Smooth muscle cell (in vitro differentiated cells): ENCODE measurements around the gene GTF3C2. TPM values are rescaled to one million over a fixed set of nuclear protein-coding genes. Genes with fewer than 3 reads are reported as not detected.

Experiments
- DNase-seq: peaks from one replicate; lab custom pipeline; 2025; ENCODE audit not compliant: unreplicated experiment; lab: John Stamatoyannopoulos, UW
- H2AFZ ChIP-seq: fragments of 200-600 bp; sonication (generic); 2 replicates; pipeline ENCODE4 v1.6.0; 2016; ENCODE audit warnings: antibody characterized with exemption, low read depth, mild to moderate bottlenecking
- H3F3A ChIP-seq: fragments of 200-600 bp; sonication (generic); 2 replicates; pipeline ENCODE4 v1.6.0; 2017; ENCODE audit warnings: antibody characterized with exemption, low read depth
- H3K27ac ChIP-seq: fragments of 200-600 bp; sonication (generic); 2 replicates; pipeline ENCODE4 v1.5.1; 2016; ENCODE audit warnings: low read depth, mild to moderate bottlenecking
- H3K27me3 ChIP-seq: fragments of 200-600 bp; sonication (generic); 2 replicates; pipeline ENCODE4 v1.6.1; 2016; ENCODE audit warnings: low read depth, mild to moderate bottlenecking
- H3K36me3 ChIP-seq: fragments of 200-600 bp; sonication (generic); 2 replicates; pipeline ENCODE4 v1.5.1; 2016; ENCODE audit warnings: low read depth
- H3K4me1 ChIP-seq: fragments of 200-600 bp; sonication (generic); 2 replicates; pipeline ENCODE4 v1.5.1; 2016; ENCODE audit warnings: low read depth
- H3K4me2 ChIP-seq: fragments of 200-600 bp; sonication (generic); 2 replicates; pipeline ENCODE4 v1.6.0; 2016; ENCODE audit warnings: mild to moderate bottlenecking
- H3K4me3 ChIP-seq: fragments of 200-600 bp; sonication (generic); 2 replicates; pipeline ENCODE4 v1.5.1; 2016; ENCODE audit warnings: mild to moderate bottlenecking
- H3K79me2 ChIP-seq: fragments of 200-600 bp; sonication (generic); 2 replicates; pipeline ENCODE4 v1.6.0; 2016; ENCODE audit warnings: low read depth, mild to moderate bottlenecking
- H3K9ac ChIP-seq: fragments of 200-600 bp; sonication (generic); 2 replicates; pipeline ENCODE4 v1.6.0; 2016; ENCODE audit warnings: low read depth
- H3K9me3 ChIP-seq: fragments of 200-600 bp; sonication (generic); replicated peaks from 2 replicates; pipeline ENCODE4 v1.5.1; 2016; ENCODE audit warnings: low read depth
- H4K20me1 ChIP-seq: fragments of 200-600 bp; sonication (generic); 2 replicates; pipeline ENCODE4 v1.6.0; 2016; ENCODE audit warnings: low read depth
- WGBS: methylation state at CpG from one replicate; pipeline ENCODE4 v1.1.7; 2016; ENCODE audit warnings: low lambda C conversion rate; 5-methylcytosine and 5-hydroxymethylcytosine counted together
- polyA plus RNA-seq: library from polyadenylated mRNA; unstranded; fragments of >200 nt; fragmentation: Nextera tagmentation; extraction: Ambion mirVana; gene quantifications from 2 replicates; pipeline ENCODE4 v1.2.1, GENCODE V29; 2016
- total RNA-seq: library from RNA; depleted of rRNA; stranded (reverse); fragments of >200 nt; gene quantifications from 2 replicates; pipeline ENCODE4 v1.2.3, GENCODE V29; 2014
- TF ChIP-seq, protein P1 (sequence below): fragments of 200-600 bp; sonication (generic); IDR thresholded peaks from 2 replicates; pipeline ENCODE4 v1.5.1; 2017; ENCODE audit warnings: borderline replicate concordance, mild to moderate bottlenecking, antibody characterized with exemption; ENCODE audit not compliant: insufficient read depth, poor library complexity, severe bottlenecking

Gene GTF3C2
- total and polyA plus RNA-seq, 2 experiments from 2014 or later, result 40.3 to 42.3 TPM

DNA sequence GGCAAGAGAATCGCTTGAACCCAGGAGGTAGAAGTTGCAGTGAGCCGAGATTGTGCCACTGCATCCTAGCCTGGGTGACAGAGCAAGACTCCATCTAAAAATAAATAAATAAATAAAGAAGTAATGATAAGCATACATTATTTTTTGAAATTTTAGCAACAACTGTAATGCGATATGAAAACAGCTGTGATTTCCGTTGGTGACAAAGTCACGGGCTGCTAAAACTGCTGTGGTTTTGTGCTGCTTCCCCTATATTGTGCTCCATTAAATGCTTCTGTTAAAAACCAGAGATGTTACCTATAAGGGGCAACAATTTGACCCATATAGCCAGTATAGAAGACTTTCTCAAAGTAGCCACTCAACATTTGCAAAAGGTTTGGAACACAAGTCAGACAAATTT, 66.0 kb downstream of the GTF3C2 start:
- H2AFZ ChIP-seq, result no peak overlapping the region
- no peak overlapping the region for H3K4me2 ChIP-seq
- no peaks in the 10 kb centered on the region for H3K79me2 ChIP-seq
- peaks cover 14% of the 10 kb centered on the region for H3K27me3 ChIP-seq
- no peaks in the 10 kb centered on the region for H3F3A ChIP-seq
- no peak overlapping the region for H3K9ac ChIP-seq
- H3K4me3 ChIP-seq, result no peak overlapping the region
- H3K27ac ChIP-seq, result no peak overlapping the region
- TF ChIP-seq, protein P1, sequence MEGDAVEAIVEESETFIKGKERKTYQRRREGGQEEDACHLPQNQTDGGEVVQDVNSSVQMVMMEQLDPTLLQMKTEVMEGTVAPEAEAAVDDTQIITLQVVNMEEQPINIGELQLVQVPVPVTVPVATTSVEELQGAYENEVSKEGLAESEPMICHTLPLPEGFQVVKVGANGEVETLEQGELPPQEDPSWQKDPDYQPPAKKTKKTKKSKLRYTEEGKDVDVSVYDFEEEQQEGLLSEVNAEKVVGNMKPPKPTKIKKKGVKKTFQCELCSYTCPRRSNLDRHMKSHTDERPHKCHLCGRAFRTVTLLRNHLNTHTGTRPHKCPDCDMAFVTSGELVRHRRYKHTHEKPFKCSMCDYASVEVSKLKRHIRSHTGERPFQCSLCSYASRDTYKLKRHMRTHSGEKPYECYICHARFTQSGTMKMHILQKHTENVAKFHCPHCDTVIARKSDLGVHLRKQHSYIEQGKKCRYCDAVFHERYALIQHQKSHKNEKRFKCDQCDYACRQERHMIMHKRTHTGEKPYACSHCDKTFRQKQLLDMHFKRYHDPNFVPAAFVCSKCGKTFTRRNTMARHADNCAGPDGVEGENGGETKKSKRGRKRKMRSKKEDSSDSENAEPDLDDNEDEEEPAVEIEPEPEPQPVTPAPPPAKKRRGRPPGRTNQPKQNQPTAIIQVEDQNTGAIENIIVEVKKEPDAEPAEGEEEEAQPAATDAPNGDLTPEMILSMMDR, result no peak
- no peaks in the 10 kb centered on the region for H3K4me1 ChIP-seq
- H3K36me3 ChIP-seq, result no peaks in the 10 kb centered on the region
- H4K20me1 ChIP-seq, result no peaks in the 10 kb centered on the region
- no peak for DNase-seq
- WGBS, result 97% methylated on average over 5 of the region's 5 CpGs
- H3K9me3 ChIP-seq, result no peaks in the 10 kb centered on the region

DNA sequence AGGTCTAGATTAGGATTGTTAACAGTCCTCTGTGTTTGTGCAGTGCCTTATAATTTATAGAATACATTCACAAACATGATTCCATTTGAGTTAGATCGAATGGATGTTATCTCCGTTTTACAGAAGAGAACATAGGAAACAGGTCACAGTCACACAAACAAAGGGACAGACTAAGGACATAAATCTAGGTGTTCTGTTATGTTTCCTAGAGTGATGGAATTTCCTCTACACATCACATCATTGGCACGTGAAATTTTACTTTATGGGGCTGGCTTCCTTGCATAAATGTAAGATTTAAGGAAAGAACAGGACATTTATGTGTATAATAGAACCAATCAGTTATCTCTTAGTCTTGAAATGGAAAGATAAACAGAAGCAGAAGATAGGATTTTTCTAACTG, 68.0 kb downstream of the GTF3C2 start:
- no peaks in the 10 kb centered on the region for H3K4me1 ChIP-seq
- DNase-seq, result no peak
- no peak overlapping the region for H3K4me3 ChIP-seq
- no peaks in the 10 kb centered on the region for H4K20me1 ChIP-seq
- H3K9ac ChIP-seq, result no peak overlapping the region
- peaks cover 14% of the 10 kb centered on the region for H3K27me3 ChIP-seq
- TF ChIP-seq, protein P1, result no peak
- H3K27ac ChIP-seq, result no peak overlapping the region
- no peaks in the 10 kb centered on the region for H3F3A ChIP-seq
- no peak overlapping the region for H2AFZ ChIP-seq
- no peak overlapping the region for H3K4me2 ChIP-seq
- no peaks in the 10 kb centered on the region for H3K36me3 ChIP-seq
- no peaks in the 10 kb centered on the region for H3K9me3 ChIP-seq
- 78% methylated on average over 3 of the region's 3 CpGs for WGBS
- no peaks in the 10 kb centered on the region for H3K79me2 ChIP-seq

DNA sequence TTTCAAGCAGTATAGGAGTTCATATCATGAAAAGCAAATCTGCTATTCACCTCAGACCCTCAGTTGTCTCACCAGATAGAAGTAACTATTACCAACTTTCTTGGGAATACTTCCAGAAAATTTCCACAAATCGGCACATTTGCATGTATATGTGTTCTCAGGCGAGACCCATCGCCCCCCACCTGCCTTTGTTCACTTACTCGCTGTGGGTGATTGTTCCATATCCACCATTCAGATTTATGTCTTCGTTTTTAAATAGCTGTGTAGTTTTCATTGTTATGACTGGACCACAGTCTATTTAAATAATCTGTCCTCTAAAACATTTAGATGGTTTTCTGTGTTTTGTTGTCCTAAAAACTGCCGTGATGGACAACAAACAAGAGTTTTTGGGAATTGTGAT, 71.1 kb downstream of the GTF3C2 start:
- Histone ChIP-seq H3K27me3 (peaks cover 8% of the 10 kb centered on the region), H3K4me2 (no peak overlapping the region), H4K20me1 (no peaks in the 10 kb centered on the region), H3K79me2 (no peaks in the 10 kb centered on the region), H2AFZ (no peak overlapping the region), H3K9ac (no peak overlapping the region), H3K4me3 (no peak overlapping the region), H3K36me3 (no peaks in the 10 kb centered on the region), H3K27ac (no peak overlapping the region), H3K4me1 (peaks cover 9% of the 10 kb centered on the region), H3F3A (no peaks in the 10 kb centered on the region), H3K9me3 (no peaks in the 10 kb centered on the region)
- DNase-seq, result no peak
- TF ChIP-seq, protein P1, result no peak
- 85% methylated on average over 6 of the region's 6 CpGs for WGBS

DNA sequence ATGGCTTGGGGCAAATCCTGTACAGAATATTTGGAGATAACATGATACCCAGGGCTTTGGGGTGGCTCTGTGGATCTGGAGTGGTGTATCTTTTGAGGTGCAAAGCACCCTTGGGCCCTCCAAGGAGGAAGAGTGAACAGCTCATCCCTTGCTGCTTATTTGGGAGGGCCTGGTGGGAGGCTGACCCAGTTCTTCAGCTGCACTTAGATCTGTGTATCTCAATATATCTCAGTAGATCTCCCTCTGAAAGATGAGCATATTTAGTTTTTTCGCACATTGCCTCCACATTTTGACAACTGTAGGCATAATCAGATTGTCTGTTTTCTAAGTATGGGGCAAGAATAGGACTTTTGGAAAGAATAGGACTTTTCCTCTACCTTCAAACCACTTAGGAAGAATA, 71.6 kb downstream of the GTF3C2 start:
- Histone ChIP-seq H3F3A (no peaks in the 10 kb centered on the region), H3K79me2 (no peaks in the 10 kb centered on the region), H3K4me1 (peaks cover 9% of the 10 kb centered on the region), H3K9ac (no peak overlapping the region), H3K27me3 (peaks cover 8% of the 10 kb centered on the region), H3K4me2 (no peak overlapping the region), H3K4me3 (no peak overlapping the region), H4K20me1 (no peaks in the 10 kb centered on the region), H3K36me3 (no peaks in the 10 kb centered on the region), H3K27ac (no peak overlapping the region), H2AFZ (no peak overlapping the region), H3K9me3 (no peaks in the 10 kb centered on the region)
- 95% methylated on average over 1 of the region's 1 CpG for WGBS
- no peak for DNase-seq
- TF ChIP-seq, protein P1, result no peak
